Fibroblast of peridontal ligament (primary cell): ENCODE data around the gene BCAP31.

Source experiments
- DNase-seq: peaks from one replicate; pipeline ENCODE4 v3.0.0-alpha.2; 2010; ENCODE audit errors: extremely low read depth

The BCAP31 gene

GRCh38 chrX:153674219-153674851 is 49.9 kb downstream of the BCAP31 start:
- no peak for DNase-seq

- no peak for DNase-seq
Measured at GRCh38 chrX:153673428-153674218, 50.6 kb downstream of the BCAP31 start, which contains the start of gene PNCK. PNCK (minus strand) TSS chrX:153673813; CDS start chrX:153673076, 737 bp downstream.

GRCh38 chrX:153672531-153673427 is 51.4 kb downstream of the BCAP31 start:
- DNase-seq = no peak

- DNase-seq = no peak
Measured at GRCh38 chrX:153671589-153672530, 52.3 kb downstream of the BCAP31 start.

GRCh38 chrX:153670748-153671588 is 53.2 kb downstream of the BCAP31 start:
- DNase-seq = no peak

- DNase-seq = no peak
Measured at GRCh38 chrX:153669901-153670731, 54.1 kb downstream of the BCAP31 start.

GRCh38 chrX:153669174-153669890 is 54.9 kb downstream of the BCAP31 start:
- DNase-seq = no peak

GRCh38 chrX:153668423-153669173 is 55.6 kb downstream of the BCAP31 start:
- DNase-seq = no peak

- DNase-seq = peak; percentile 74
Measured at GRCh38 chrX:153667956-153668396, 56.2 kb downstream of the BCAP31 start.

GRCh38 chrX:153667281-153667955 is 56.8 kb downstream of the BCAP31 start:
- DNase-seq = no peak

- no peak for DNase-seq
Measured at GRCh38 chrX:153665726-153666306, 58.4 kb downstream of the BCAP31 start.

- DNase-seq = no peak
Measured at GRCh38 chrX:153662266-153662665, 61.9 kb downstream of the BCAP31 start.

GRCh38 chrX:153659268-153659667 is 64.9 kb downstream of the BCAP31 start:
- DNase-seq = no peak

- no peak for DNase-seq
Measured at GRCh38 chrX:153657161-153657560, 67.0 kb downstream of the BCAP31 start.

- DNase-seq = no peak
Measured at GRCh38 chrX:153653556-153653955, 70.6 kb downstream of the BCAP31 start.

GRCh38 chrX:153651540-153652079 is 72.6 kb downstream of the BCAP31 start:
- DNase-seq = no peak

GRCh38 chrX:153650959-153651358 is 73.2 kb downstream of the BCAP31 start:
- DNase-seq = no peak
